NCI-H69 (cell line): ENCODE results near the gene KCTD5.

Experiments used
- DNase-seq: peaks from one replicate; lab custom pipeline; 2025; lab: John Stamatoyannopoulos, UW

The KCTD5 gene

DNA sequence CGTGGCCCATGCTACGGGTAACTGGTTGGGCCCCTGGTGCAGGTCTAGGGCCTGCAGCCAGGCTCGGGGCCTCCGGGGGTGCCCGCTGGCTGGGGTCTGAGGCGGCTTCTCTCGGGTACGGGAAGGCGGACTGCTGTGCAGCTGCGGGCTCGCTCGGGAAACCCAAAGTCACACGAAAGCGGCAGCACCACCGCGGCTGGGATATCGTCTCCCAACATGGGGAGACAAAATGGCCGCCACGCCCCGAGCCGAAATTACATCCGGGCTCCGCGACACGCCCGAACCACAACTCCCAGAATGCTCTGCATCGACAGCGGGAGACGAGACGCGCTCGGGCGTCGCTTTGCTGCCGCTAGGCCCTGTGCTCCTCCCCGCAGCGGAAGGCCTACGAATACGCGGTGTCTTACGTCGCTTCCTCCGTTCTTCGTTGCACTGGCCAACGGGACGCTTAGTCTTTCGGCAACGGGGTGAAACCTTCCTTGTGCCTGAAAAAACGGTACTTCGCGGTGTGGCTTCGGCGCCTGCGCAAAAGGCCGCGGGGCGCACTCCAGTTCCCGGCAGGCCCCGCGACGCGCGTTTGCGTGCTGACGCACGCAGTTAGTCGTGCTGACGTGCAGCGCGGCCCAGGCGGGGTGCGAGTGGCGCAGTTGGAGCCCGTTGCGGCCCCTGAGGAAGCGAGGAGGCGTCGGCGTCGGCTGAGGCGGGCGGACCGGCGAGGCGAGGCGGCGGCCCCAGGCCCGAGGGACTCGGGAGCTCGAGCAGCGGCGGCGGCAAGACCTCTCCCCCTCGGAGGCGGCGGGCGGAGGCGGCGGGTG is 69.9 kb downstream of the KCTD5 start, which contains the start of gene SRRM2:
SRRM2 (plus strand) TSS at position 604 of the 815 bp plus-strand sequence. CDS start 3,727 bp downstream, outside the sequence.
- DNase-seq: peak; percentile 99

- peak; percentile 97 for DNase-seq
Measured at GRCh38 chr16:2752850-2753732, 70.8 kb downstream of the KCTD5 start.

DNA sequence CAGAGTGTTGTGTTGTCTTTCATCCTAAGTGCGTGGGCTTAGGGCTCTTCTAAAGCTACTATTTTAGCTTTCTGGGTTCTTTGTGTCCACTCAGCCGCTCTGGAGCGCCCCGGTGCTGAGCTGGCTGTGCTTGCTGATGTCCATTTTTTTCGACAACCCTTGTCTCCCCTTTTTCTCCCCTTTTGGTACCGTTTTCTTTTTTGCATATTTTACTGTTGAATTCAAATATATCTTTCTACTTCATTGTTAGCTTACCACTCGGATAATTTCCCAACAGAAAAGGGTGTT is 71.4 kb downstream of the KCTD5 start:
- peak; percentile 59 for DNase-seq

- no peak for DNase-seq
Measured at GRCh38 chr16:2755158-2755557, 72.8 kb downstream of the KCTD5 start.

DNA sequence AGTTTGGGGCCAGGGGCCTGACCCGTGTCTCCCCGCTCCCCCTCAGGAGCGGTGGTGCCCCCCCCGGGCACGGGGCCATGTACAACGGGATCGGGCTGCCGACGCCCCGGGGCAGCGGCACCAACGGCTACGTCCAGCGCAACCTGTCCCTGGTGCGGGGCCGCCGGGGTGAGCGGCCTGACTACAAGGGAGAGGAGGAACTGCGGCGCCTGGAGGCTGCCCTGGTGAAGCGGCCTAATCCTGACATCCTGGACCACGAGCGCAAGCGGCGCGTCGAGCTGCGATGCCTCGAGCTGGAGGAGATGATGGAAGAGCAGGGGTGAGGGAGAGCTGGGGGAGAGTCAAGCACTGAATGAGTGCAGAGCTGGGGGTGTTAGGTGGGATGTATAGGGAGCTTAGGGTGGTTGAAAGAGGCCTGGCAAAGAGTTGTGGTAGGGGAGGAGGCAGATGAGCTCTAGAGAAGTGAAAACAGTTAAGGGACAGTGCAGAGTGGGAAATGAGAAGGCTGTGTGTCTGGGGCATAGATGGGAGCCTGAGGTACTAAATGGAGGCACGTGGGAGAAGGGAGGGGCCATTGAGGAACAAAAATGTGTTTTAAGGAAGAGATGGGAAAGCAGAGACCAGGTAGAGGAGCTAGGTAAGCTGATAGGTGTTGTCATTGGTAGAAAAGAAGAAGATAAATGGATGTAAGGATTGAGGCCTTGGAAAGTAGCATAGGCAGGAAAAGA is 74.1 kb downstream of the KCTD5 start:
- no peak for DNase-seq

GRCh38 chr16:2757344-2757743 is 75.0 kb downstream of the KCTD5 start:
- no peak for DNase-seq
